Measurements from ENCODE around the gene RIGI.
"Not testable (repeated sequence)": the region's sequence is repeated elsewhere in the genome, so short reads cannot be mapped to it uniquely, and the experiment has no call there.

The RIGI gene

GRCh38 chr9:32526707-32527048, 682 bp upstream of the RIGI start:
- no peak for DNase-seq (ENCODE audit: low read depth)

- DNase-seq (ENCODE audit: low read depth): no peak
These were observed 326 bp downstream of the RIGI start for GRCh38 chr9:32525709-32526030.

- no peak for DNase-seq (ENCODE audit: low read depth)
These were observed 896 bp downstream of the RIGI start for GRCh38 chr9:32524892-32525708.

GRCh38 chr9:32524558-32524891, 1.5 kb downstream of the RIGI start:
- DNase-seq (ENCODE audit: low read depth): not testable (repeated sequence)

- no peak for DNase-seq (ENCODE audit: low read depth)
These were observed 2.1 kb downstream of the RIGI start for GRCh38 chr9:32523910-32524309.

- no peak for DNase-seq (ENCODE audit: low read depth)
These were observed 7.7 kb downstream of the RIGI start for GRCh38 chr9:32518276-32518675.

- no peak for DNase-seq (ENCODE audit: low read depth)
These were observed 9.8 kb downstream of the RIGI start for GRCh38 chr9:32516241-32516640.

GRCh38 chr9:32508728-32509127, 17.3 kb downstream of the RIGI start:
- DNase-seq (ENCODE audit: low read depth): no peak

GRCh38 chr9:32503008-32503407, 23.0 kb downstream of the RIGI start:
- no peak for DNase-seq (ENCODE audit: low read depth)

- DNase-seq (ENCODE audit: low read depth): no peak
These were observed 23.5 kb downstream of the RIGI start for GRCh38 chr9:32502464-32502863.

- DNase-seq (ENCODE audit: low read depth): no peak
These were observed 24.1 kb downstream of the RIGI start for GRCh38 chr9:32501868-32502267.

- DNase-seq (ENCODE audit: low read depth): no peak
These were observed 25.2 kb downstream of the RIGI start for GRCh38 chr9:32500768-32501167.

- no peak for DNase-seq (ENCODE audit: low read depth)
These were observed 28.1 kb downstream of the RIGI start for GRCh38 chr9:32497921-32498320.

GRCh38 chr9:32490601-32491000, 35.4 kb downstream of the RIGI start:
- no peak for DNase-seq (ENCODE audit: low read depth)

- DNase-seq (ENCODE audit: low read depth): no peak
These were observed 38.0 kb downstream of the RIGI start for GRCh38 chr9:32487981-32488380.

- DNase-seq (ENCODE audit: low read depth): no peak
These were observed 39.0 kb downstream of the RIGI start for GRCh38 chr9:32486839-32487562.

GRCh38 chr9:32483343-32483742, 42.7 kb downstream of the RIGI start:
- no peak for DNase-seq (ENCODE audit: low read depth)

All from activated gamma-delta T cell treated with anti-CD3 and anti-CD28 coated beads, Interleukin-2, amount 50 U/mL, for 16 hours (primary cell).